Measurements from ENCODE around the gene ALDH1L1. TPM values are rescaled to one million over a fixed set of nuclear protein-coding genes. Genes with fewer than 3 reads are reported as not detected.

Gene ALDH1L1
- total RNA-seq, 1 experiment from 2014 or later = 1.2 TPM

DNA sequence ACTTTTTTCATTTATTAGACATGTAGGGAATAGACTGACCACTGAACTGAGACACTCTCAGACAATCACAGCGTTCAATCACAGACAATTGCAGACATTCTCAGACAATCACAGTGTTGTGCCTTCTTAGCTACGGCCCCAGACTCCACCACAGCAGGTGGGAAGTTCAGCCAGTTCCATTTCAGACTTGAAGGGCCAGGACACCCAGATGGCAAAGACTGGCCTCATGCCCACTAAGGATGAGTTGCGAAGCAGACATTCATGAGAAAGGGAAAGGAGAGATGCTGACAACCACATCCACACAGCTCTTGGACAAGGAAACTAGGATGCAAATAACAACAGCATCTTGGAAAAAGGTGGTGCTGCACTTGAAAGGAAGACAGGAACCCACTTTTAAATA is 21.9 kb upstream of the ALDH1L1 start:
- TF ChIP-seq ZNF263 (CRISPR knock-in tag; IDR thresholded peaks at IDR 0.05; ENCODE audit: low read depth) = no peak
- TF ChIP-seq, protein P1, sequence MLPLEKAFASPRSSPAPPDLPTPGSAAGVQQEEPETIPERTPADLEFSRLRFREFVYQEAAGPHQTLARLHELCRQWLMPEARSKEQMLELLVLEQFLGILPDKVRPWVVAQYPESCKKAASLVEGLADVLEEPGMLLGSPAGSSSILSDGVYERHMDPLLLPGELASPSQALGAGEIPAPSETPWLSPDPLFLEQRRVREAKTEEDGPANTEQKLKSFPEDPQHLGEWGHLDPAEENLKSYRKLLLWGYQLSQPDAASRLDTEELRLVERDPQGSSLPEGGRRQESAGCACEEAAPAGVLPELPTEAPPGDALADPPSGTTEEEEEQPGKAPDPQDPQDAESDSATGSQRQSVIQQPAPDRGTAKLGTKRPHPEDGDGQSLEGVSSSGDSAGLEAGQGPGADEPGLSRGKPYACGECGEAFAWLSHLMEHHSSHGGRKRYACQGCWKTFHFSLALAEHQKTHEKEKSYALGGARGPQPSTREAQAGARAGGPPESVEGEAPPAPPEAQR (CRISPR knock-in tag; IDR thresholded peaks at IDR 0.05) = no peak
- no peak for TF ChIP-seq ZNF317 (CRISPR knock-in tag; IDR thresholded peaks at IDR 0.05; ENCODE audit: borderline replicate concordance, low read depth)
- TF ChIP-seq SMAD4 (CRISPR knock-in tag; IDR thresholded peaks at IDR 0.05) = no peak
- no peak for TF ChIP-seq HMGA2 (CRISPR knock-in tag; IDR thresholded peaks at IDR 0.05)
- no peak for TF ChIP-seq ELF4 (CRISPR knock-in tag; IDR thresholded peaks at IDR 0.05; ENCODE audit: low read depth)
- CTCF ChIA-PET = no interaction called here
- POLR2A ChIA-PET = no interaction called here
- Mint-ChIP-seq H3K4me3 (no peak overlapping the region), H3K27me3 (ENCODE audit: low read depth) (peaks cover 14% of the 10 kb centered on the region), H3K27ac (no peak overlapping the region), H3K36me3 (peaks cover 16% of the 10 kb centered on the region), H3K4me1 (peaks cover 6% of the 10 kb centered on the region; the same call in 1 of the 2 replicates), H3K9me3 (peaks cover 30% of the 10 kb centered on the region)
- ATAC-seq (no peak), DNase-seq (ENCODE audit: low spot score) (no peak)

DNA sequence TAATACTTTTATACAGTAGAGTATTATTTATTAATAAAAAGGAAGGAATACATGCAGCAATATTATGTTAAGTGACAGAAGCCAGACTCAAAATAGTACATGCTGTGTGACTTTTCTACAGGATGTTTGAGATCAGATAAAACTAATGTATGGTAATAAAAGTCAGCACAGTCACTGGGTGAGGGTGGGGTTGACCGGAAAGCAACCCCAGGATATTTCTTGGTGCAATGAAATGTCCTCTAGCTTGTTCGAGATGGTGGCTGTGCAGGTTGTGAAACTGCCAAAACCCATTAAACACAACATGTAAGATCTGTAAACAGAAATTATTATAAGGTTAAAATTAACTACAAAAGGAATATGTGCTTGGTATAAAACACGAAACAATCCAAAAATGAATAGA is 20.8 kb upstream of the ALDH1L1 start:
- H3K27me3 Mint-ChIP-seq (ENCODE audit: low read depth) = peaks cover 13% of the 10 kb centered on the region
- CTCF ChIA-PET = no interaction called here
- no peak for ATAC-seq
- POLR2A ChIA-PET = no interaction called here
- peaks cover 41% of the 10 kb centered on the region for H3K9me3 Mint-ChIP-seq
- TF ChIP-seq CBFB (CRISPR knock-in tag; IDR thresholded peaks at IDR 0.05; ENCODE audit: low read depth) (no peak), GTF2I (CRISPR knock-in tag; conservative IDR thresholded peaks at IDR 0.05) (no peak), SMAD3 (CRISPR knock-in tag; IDR thresholded peaks at IDR 0.05; ENCODE audit: borderline replicate concordance) (no peak), SMAD4 (CRISPR knock-in tag; IDR thresholded peaks at IDR 0.05) (no peak)
- TF ChIP-seq, protein P2, sequence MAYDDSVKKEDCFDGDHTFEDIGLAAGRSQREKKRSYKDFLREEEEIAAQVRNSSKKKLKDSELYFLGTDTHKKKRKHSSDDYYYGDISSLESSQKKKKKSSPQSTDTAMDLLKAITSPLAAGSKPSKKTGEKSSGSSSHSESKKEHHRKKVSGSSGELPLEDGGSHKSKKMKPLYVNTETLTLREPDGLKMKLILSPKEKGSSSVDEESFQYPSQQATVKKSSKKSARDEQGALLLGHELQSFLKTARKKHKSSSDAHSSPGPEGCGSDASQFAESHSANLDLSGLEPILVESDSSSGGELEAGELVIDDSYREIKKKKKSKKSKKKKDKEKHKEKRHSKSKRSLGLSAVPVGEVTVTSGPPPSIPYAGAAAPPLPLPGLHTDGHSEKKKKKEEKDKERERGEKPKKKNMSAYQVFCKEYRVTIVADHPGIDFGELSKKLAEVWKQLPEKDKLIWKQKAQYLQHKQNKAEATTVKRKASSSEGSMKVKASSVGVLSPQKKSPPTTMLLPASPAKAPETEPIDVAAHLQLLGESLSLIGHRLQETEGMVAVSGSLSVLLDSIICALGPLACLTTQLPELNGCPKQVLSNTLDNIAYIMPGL (CRISPR knock-in tag; IDR thresholded peaks at IDR 0.05) = no peak
- TF ChIP-seq, protein P3, sequence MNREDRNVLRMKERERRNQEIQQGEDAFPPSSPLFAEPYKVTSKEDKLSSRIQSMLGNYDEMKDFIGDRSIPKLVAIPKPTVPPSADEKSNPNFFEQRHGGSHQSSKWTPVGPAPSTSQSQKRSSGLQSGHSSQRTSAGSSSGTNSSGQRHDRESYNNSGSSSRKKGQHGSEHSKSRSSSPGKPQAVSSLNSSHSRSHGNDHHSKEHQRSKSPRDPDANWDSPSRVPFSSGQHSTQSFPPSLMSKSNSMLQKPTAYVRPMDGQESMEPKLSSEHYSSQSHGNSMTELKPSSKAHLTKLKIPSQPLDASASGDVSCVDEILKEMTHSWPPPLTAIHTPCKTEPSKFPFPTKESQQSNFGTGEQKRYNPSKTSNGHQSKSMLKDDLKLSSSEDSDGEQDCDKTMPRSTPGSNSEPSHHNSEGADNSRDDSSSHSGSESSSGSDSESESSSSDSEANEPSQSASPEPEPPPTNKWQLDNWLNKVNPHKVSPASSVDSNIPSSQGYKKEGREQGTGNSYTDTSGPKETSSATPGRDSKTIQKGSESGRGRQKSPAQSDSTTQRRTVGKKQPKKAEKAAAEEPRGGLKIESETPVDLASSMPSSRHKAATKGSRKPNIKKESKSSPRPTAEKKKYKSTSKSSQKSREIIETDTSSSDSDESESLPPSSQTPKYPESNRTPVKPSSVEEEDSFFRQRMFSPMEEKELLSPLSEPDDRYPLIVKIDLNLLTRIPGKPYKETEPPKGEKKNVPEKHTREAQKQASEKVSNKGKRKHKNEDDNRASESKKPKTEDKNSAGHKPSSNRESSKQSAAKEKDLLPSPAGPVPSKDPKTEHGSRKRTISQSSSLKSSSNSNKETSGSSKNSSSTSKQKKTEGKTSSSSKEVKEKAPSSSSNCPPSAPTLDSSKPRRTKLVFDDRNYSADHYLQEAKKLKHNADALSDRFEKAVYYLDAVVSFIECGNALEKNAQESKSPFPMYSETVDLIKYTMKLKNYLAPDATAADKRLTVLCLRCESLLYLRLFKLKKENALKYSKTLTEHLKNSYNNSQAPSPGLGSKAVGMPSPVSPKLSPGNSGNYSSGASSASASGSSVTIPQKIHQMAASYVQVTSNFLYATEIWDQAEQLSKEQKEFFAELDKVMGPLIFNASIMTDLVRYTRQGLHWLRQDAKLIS (CRISPR knock-in tag; IDR thresholded peaks at IDR 0.05; ENCODE audit: borderline replicate concordance) = no peak
- TF ChIP-seq, protein P4, sequence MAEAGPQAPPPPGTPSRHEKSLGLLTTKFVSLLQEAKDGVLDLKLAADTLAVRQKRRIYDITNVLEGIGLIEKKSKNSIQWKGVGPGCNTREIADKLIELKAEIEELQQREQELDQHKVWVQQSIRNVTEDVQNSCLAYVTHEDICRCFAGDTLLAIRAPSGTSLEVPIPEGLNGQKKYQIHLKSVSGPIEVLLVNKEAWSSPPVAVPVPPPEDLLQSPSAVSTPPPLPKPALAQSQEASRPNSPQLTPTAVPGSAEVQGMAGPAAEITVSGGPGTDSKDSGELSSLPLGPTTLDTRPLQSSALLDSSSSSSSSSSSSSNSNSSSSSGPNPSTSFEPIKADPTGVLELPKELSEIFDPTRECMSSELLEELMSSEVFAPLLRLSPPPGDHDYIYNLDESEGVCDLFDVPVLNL (CRISPR knock-in tag; IDR thresholded peaks at IDR 0.05; ENCODE audit: borderline replicate concordance, low read depth) = no peak
- TF ChIP-seq, protein P5, sequence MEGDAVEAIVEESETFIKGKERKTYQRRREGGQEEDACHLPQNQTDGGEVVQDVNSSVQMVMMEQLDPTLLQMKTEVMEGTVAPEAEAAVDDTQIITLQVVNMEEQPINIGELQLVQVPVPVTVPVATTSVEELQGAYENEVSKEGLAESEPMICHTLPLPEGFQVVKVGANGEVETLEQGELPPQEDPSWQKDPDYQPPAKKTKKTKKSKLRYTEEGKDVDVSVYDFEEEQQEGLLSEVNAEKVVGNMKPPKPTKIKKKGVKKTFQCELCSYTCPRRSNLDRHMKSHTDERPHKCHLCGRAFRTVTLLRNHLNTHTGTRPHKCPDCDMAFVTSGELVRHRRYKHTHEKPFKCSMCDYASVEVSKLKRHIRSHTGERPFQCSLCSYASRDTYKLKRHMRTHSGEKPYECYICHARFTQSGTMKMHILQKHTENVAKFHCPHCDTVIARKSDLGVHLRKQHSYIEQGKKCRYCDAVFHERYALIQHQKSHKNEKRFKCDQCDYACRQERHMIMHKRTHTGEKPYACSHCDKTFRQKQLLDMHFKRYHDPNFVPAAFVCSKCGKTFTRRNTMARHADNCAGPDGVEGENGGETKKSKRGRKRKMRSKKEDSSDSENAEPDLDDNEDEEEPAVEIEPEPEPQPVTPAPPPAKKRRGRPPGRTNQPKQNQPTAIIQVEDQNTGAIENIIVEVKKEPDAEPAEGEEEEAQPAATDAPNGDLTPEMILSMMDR (IDR thresholded peaks at IDR 0.05) = no peak
- TF ChIP-seq, protein P6, sequence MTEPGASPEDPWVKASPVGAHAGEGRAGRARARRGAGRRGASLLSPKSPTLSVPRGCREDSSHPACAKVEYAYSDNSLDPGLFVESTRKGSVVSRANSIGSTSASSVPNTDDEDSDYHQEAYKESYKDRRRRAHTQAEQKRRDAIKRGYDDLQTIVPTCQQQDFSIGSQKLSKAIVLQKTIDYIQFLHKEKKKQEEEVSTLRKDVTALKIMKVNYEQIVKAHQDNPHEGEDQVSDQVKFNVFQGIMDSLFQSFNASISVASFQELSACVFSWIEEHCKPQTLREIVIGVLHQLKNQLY (CRISPR knock-in tag; IDR thresholded peaks at IDR 0.05) = no peak
- no peak overlapping the region for H3K27ac Mint-ChIP-seq
- no peak for DNase-seq (ENCODE audit: low spot score)
- no peak overlapping the region for H3K4me3 Mint-ChIP-seq
- H3K4me1 Mint-ChIP-seq = peaks cover 6% of the 10 kb centered on the region; the same call in 1 of the 2 replicates
- H3K36me3 Mint-ChIP-seq = peaks cover 28% of the 10 kb centered on the region
